DMS153 treated with DMSO at 0.1 percent for 48 hours (cell line): ENCODE data around the gene ATG4B.
"Not testable (repeated sequence)": the region's sequence is repeated elsewhere in the genome, so short reads cannot be mapped to it uniquely, and the experiment has no call there.

Source experiments
- DNase-seq: peaks from one replicate; lab custom pipeline; 2025; ENCODE audit not compliant: unreplicated experiment; lab: John Stamatoyannopoulos, UW

Gene ATG4B

GRCh38 chr2:241660593-241661213 is 23.2 kb downstream of the ATG4B start:
- DNase-seq: no peak

- DNase-seq: not testable (repeated sequence)
These were observed 25.2 kb downstream of the ATG4B start for GRCh38 chr2:241662731-241663130.

DNA sequence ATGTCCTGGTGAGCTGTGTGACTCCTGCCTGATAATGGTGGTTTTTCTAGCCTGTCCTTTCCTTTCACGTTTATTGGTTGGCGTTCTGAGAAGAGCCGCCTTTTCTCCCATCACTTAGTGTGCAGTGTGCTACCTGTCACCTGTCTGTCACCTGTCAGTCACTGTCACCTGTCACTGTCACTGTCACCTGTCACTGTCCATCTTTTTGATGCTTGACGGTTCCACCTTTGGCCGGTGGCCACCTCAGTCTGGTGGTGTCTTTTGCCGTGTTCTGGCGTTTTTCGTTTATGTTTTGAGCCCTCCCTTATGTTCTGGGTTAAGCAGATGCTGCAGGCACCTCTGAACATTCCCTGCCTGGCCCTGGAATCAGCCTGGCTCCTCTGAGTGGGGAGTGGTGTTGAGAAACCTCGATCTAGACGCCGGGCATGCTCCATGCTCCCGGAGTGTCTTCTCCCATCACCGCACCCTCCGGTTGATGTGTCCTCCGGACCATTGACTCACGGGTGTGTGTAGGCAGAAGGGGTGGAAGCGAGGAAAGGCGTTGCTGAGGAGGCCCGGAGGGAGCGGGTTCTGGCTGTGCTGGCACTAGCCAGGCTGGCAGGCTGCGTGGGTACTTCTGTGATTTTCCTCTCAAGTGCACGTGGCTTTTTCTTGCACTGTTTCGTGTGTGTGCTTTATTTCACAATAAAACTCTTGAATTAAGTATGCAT is 28.4 kb downstream of the ATG4B start:
- DNase-seq: no peak

GRCh38 chr2:241666627-241667400 is 29.3 kb downstream of the ATG4B start:
- no peak for DNase-seq

GRCh38 chr2:241668354-241668753 is 30.9 kb downstream of the ATG4B start:
- DNase-seq: no peak

DNA sequence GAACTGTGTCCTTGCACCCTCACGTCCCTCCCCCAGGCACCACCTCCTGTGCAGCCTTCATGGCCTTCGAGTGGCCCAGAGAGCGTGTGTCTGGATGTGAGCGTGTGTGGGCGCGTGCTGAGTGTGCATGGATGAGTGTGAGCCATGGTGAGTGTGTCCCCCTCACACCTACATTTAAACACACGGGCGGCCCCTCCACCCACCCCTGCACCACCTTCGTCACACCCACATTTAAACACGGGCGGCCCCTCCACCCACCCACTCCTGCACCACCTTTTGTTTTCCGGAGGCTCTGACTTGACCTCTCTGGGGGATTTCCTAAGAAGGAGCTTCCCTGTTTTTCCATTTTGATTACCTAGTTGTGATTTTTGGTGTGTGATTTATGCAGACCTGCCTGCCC is 31.3 kb downstream of the ATG4B start:
- DNase-seq: no peak

GRCh38 chr2:241670333-241671110 is 33.0 kb downstream of the ATG4B start:
- DNase-seq: no peak

GRCh38 chr2:241671457-241672240 is 34.2 kb downstream of the ATG4B start:
- DNase-seq: no peak

GRCh38 chr2:241672243-241673188 is 35.0 kb downstream of the ATG4B start:
- DNase-seq: no peak

- no peak for DNase-seq
These were observed 35.7 kb downstream of the ATG4B start for GRCh38 chr2:241673189-241673663.

DNA sequence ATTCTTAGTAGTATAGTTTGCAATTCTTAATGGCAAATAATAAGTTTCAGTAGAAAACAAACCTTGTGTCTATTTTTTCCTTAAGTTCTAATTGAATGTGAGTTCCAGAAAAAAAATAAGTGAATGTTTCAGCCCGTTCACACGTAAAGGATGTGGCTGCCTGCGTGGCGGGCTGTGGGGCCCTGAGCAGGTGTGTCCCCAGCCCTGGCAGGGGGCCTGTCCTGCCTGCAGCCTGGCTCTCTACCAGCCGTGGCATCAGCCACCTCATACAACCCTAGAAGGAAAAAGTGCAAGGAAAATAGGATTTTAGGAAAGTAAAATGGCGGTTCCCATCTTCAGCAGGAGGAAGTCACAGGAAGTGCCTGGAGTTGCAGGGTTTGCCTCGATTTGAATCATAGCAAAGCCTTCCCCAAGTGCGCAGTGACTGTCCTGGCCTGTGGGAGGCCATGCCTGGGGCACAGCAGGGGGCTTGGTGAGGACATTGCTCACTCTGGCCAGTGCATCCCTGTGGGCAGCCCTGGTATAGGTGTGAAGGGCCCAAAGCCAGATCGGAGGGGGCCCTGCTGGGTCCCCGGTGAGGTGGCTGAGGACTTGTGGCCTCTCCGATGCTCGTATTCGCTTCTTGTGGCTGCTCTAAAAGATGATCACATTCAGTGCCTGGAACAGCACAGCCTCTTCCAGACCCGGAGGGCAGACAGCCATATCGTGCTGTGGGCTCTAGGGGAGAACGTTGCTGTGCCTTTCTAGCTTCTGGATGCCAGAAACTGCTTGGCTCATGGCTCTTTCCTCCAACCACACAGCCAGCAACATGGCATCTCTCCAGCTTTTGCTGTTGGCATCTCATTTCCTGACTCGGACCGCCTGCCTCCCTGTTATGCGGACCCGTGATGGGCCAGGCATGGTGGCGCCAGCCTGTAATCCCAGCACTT is 36.6 kb downstream of the ATG4B start:
- DNase-seq: no peak

DNA sequence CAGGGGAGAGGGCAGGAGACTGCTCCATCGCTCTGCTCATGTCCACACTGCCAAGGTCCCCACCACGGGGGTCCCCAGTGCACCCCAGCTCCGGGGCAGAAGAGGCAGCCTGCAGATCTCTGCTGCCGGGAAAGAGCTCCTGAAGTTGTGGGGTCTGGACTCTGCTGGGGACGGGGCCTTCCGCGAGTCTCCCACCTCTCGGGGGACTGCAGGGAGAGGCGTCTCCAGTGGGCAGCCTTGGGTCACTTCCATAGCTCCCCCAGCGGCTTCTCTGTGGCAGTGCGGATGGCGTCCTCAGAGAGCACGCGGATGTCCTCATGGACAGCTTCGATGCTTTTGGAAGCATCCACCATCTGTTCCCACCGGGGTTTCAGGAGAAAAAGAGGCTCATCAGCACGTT is 38.4 kb downstream of the ATG4B start:
- DNase-seq: no peak

GRCh38 chr2:241676665-241677064 is 39.2 kb downstream of the ATG4B start:
- no peak for DNase-seq

GRCh38 chr2:241677392-241677791 is 39.9 kb downstream of the ATG4B start:
- DNase-seq: no peak

GRCh38 chr2:241678307-241678706 is 40.8 kb downstream of the ATG4B start:
- no peak for DNase-seq

DNA sequence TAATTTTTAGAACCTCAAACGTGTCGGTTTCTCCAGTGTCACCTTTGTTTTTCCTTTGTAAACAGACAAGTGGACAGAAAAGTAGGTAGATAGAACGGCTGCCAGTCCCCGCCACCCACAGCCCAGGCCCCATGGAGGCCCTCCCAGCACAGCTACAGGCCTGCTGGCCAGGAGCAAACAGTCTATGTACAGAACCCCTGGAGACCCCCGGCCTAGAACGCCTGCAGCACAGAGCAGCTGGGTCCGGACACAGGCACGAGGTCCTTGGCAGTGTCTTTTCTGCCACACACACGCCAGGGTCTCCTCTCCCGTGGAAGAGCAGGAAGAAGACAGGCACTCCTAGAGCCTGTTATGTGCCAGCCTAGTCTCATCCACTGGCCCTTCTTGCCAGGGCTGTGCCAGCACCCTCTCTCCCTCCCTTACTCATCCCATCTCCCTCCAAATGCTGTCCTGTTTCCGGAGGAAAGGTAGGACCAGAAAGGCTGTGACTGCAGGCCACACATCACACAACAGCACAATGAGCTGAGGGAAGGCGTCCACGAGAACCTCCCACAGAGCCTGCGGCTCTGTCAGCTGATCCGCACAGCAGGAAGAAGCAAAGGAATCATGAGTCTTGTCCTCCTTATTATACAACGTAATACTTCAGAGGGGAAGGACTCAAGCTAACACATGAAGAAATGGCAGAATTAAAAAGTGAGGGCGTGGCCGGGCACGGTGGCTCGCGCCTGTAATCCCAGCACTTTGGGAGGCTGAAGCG is 41.5 kb downstream of the ATG4B start:
- DNase-seq: no peak

DNA sequence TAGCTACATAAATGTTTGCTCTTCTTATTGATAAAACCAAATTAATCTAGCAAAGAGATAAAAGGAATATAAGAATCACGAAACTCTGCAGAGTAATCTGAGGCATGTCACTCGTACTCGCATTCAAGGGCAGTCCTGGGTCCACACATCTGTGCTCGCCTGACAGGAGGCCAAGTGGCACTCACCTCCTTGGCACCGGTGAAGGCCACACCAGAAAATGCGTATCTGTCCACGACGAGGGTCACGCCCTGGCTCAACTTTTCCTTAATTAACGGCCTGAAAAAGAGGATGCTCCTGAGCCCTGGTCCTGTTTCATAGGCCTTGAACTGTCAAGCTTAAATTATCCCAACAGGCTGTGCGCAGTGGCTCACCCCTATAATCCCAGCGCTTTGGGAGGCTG is 42.6 kb downstream of the ATG4B start:
- no peak for DNase-seq
